ENCODE data around the gene HTR2B. TPM values are rescaled to one million over a fixed set of nuclear protein-coding genes. Genes with fewer than 3 reads are reported as not detected.

Gene HTR2B
- 0.51 and 2.1 TPM in 2 replicates for total RNA-seq

GRCh38 chr2:231124838-231125568, at the start of gene HTR2B:
HTR2B (minus strand) TSS chr2:231125042; CDS start chr2:231123764, 1,278 bp downstream.

Other genes starting within 250 kb of the HTR2B start
- not detected in 2 replicates for gene GPR55, start 199.8 kb downstream of the HTR2B start, total RNA-seq
- not detected in 2 replicates for gene SPATA3, start 128.9 kb downstream of the HTR2B start, total RNA-seq
- 1.1 and 1.2 TPM in 2 replicates for gene C2orf72, start 87.5 kb downstream of the HTR2B start, total RNA-seq
- 162 and 186 TPM in 2 replicates for gene PSMD1, start 68.2 kb downstream of the HTR2B start, total RNA-seq
- 81.4 and 153 TPM in 2 replicates for gene ARMC9, start 73.6 kb upstream of the HTR2B start, total RNA-seq

All from smooth muscle cell of the umbilical artery (primary cell).